IMR-90 (cell line): ENCODE results near the gene ALK. TPM values are rescaled to one million over a fixed set of nuclear protein-coding genes. Genes with fewer than 3 reads are reported as not detected.

Experiments
- ATAC-seq: fragments of 200-7000 bp; cut with Tn5 transposase; 2 replicates; pipeline ENCODE4 v1.9.1; 2020; ENCODE audit warnings: low read depth, mild to moderate bottlenecking, moderate library complexity
- BruUV-seq: library from RNA; stranded (reverse); fragments of 400-500 nt; replicated peaks from 2 replicates; lab custom pipeline; 2021; lab: Mats Ljungman, UMichigan
- CTCF ChIA-PET: fragments of 300-600 bp; formaldehyde crosslinking; extraction: SDS; loops from one replicate; lab custom pipeline; 2021; ENCODE audit warnings: antibody characterized with exemption; lab: Yijun Ruan, JAX
- POLR2A ChIA-PET: fragments of 300-600 bp; sonication (Branson Sonifier 250); formaldehyde crosslinking; loops from one replicate; lab custom pipeline; 2022; ENCODE audit warnings: antibody characterized with exemption; ENCODE audit not compliant: unreplicated experiment; lab: Charles Lee
- DNase-seq: peaks from one replicate; pipeline ENCODE4 v3.0.0; 2013
- H2AFZ ChIP-seq: replicated peaks from 2 replicates; pipeline ENCODE3; 2013; ENCODE audit warnings: low read length, mild to moderate bottlenecking; ENCODE audit not compliant: poor library complexity
- H2AK5ac ChIP-seq: 2 replicates; pipeline ENCODE4 v1.6.1; 2013; ENCODE audit warnings: low read depth, low read length, inconsistent platforms
- H2AK9ac ChIP-seq: replicated peaks from 2 replicates; pipeline ENCODE3; 2013; ENCODE audit warnings: mild to moderate bottlenecking, low read depth, low read length, moderate library complexity; ENCODE audit not compliant: poor library complexity
- H2BK120ac ChIP-seq: 2 replicates; pipeline ENCODE4 v1.6.1; 2013; ENCODE audit warnings: low read depth, low read length, inconsistent platforms
- H2BK15ac ChIP-seq: 3 replicates; pipeline ENCODE4 v1.6.1; 2013; ENCODE audit warnings: low read depth, low read length, inconsistent platforms
- H2BK20ac ChIP-seq: 2 replicates; pipeline ENCODE4 v1.6.1; 2013; ENCODE audit warnings: low read depth, mild to moderate bottlenecking, inconsistent platforms, low read length, moderate library complexity
- H2BK5ac ChIP-seq: 2 replicates; pipeline ENCODE4 v1.6.1; 2013; ENCODE audit warnings: mild to moderate bottlenecking, low read depth, low read length, inconsistent platforms; ENCODE audit not compliant: poor library complexity, severe bottlenecking
- H3K14ac ChIP-seq: replicated peaks from 2 replicates; pipeline ENCODE4 v1.6.1; 2013; ENCODE audit warnings: low read depth, low read length, inconsistent platforms
- H3K18ac ChIP-seq: 2 replicates; pipeline ENCODE4 v1.6.1; 2013; ENCODE audit warnings: low read depth, low read length, control low read depth
- H3K23ac ChIP-seq: 2 replicates; pipeline ENCODE4 v1.6.1; 2013; ENCODE audit warnings: low read depth, low read length, inconsistent platforms
- H3K27ac ChIP-seq: 2 replicates; pipeline ENCODE4 v1.5.1; 2013; ENCODE audit warnings: mild to moderate bottlenecking, control low read depth, low read length; ENCODE audit not compliant: insufficient read depth
- H3K27me3 ChIP-seq: 2 replicates; pipeline ENCODE4 v1.6.1; 2013; ENCODE audit warnings: low read length; ENCODE audit not compliant: control insufficient read depth, insufficient read depth
- H3K36me3 ChIP-seq: 2 replicates; pipeline ENCODE4 v1.6.1; 2013; ENCODE audit warnings: low read length, mixed read lengths; ENCODE audit not compliant: control insufficient read depth, insufficient read depth
- H3K4ac ChIP-seq: 2 replicates; pipeline ENCODE4 v1.6.1; 2013; ENCODE audit warnings: low read depth, low read length, inconsistent platforms
- H3K4me1 ChIP-seq: 2 replicates; pipeline ENCODE4 v1.6.1; 2013; ENCODE audit warnings: low read length, mixed read lengths; ENCODE audit not compliant: control insufficient read depth, insufficient read depth
- H3K4me2 ChIP-seq: 2 replicates; pipeline ENCODE4 v1.6.1; 2013; ENCODE audit warnings: low read depth, mild to moderate bottlenecking, control low read depth, low read length, moderate library complexity
- H3K4me3 ChIP-seq: 2 replicates; pipeline ENCODE4 v1.5.1; 2013; ENCODE audit warnings: low read depth, mild to moderate bottlenecking, control low read depth, low read length, moderate library complexity; ENCODE audit not compliant: insufficient read depth
- H3K56ac ChIP-seq: 2 replicates; pipeline ENCODE4 v1.6.1; 2013; ENCODE audit warnings: low read length, inconsistent platforms; ENCODE audit not compliant: insufficient read depth; ENCODE audit errors: extremely low read depth
- H3K79me1 ChIP-seq, 2 experiments: 2 replicates each; pipeline ENCODE4 v1.6.1; 2013; ENCODE audit warnings: low read length in 2 of 2, inconsistent platforms in 1 of 2, low read depth in 1 of 2
- H3K9ac ChIP-seq: 2 replicates; pipeline ENCODE4 v1.6.1; 2013; ENCODE audit warnings: low read depth, low read length, control low read depth
- H3K9me1 ChIP-seq: 2 replicates; pipeline ENCODE4 v1.6.1; 2013; ENCODE audit warnings: low read length, inconsistent platforms; ENCODE audit not compliant: insufficient read depth
- H3K9me3 ChIP-seq: 2 replicates; pipeline ENCODE4 v1.6.1; 2013; ENCODE audit warnings: low read length; ENCODE audit not compliant: control insufficient read depth, insufficient read depth
- H4K20me1 ChIP-seq: 2 replicates; pipeline ENCODE4 v1.6.1; 2013; ENCODE audit warnings: low read length, inconsistent platforms; ENCODE audit not compliant: insufficient read depth
- H4K5ac ChIP-seq: 2 replicates; pipeline ENCODE4 v1.6.1; 2013; ENCODE audit warnings: mild to moderate bottlenecking, low read depth, low read length, control low read depth
- H4K8ac ChIP-seq, 2 experiments: 2 replicates each; pipeline ENCODE4 v1.6.1; 2013; ENCODE audit warnings: low read depth in 2 of 2, low read length in 2 of 2, control low read depth in 1 of 2, inconsistent platforms in 1 of 2
- H4K91ac ChIP-seq: 2 replicates; pipeline ENCODE4 v1.6.1; 2013; ENCODE audit warnings: low read depth, low read length, inconsistent platforms; ENCODE audit not compliant: insufficient read depth
- BHLHE40 ChIP-seq: fragments of 150-350 bp; IDR thresholded peaks from 2 replicates; pipeline ENCODE4 v1.6.1; 2016; ENCODE audit warnings: mild to moderate bottlenecking, low read depth, low read length
- CEBPB ChIP-seq: IDR thresholded peaks from 2 replicates; pipeline ENCODE4 v1.6.1; 2012; ENCODE audit warnings: low read depth, low read length, improper control_type of control experiment
- MAFK ChIP-seq: IDR thresholded peaks from 2 replicates; pipeline ENCODE4 v1.6.1; 2012; ENCODE audit warnings: low read depth, low read length, improper control_type of control experiment
- RCOR1 ChIP-seq: IDR thresholded peaks from 2 replicates; pipeline ENCODE4 v1.6.1; 2012; ENCODE audit warnings: mild to moderate bottlenecking, low read length, improper control_type of control experiment; ENCODE audit not compliant: insufficient replicate concordance
- SMC3 ChIP-seq: fragments of 150-350 bp; IDR thresholded peaks from 2 replicates; pipeline ENCODE4 v1.6.1; 2016; ENCODE audit warnings: low read depth, mild to moderate bottlenecking, antibody characterized with exemption, low read length, moderate library complexity
- WGBS, 2 experiments: methylation state at CpG; one replicate each; pipeline versions ENCODE4 v1.1.5 to v1.1.7; 2013; ENCODE audit warnings: missing lambda C conversion rate in 2 of 2; ENCODE audit not compliant: insufficient read length in 1 of 2; ENCODE audit errors: extremely low coverage in 2 of 2; 5-methylcytosine and 5-hydroxymethylcytosine counted together
- dilution Hi-C: fragments of 300-500 bp; cut with HindIII; formaldehyde crosslinking; loops from one replicate; pipeline ENCODE4 v1.14.3; 2018; ENCODE audit warnings: low sequenced_read_pairs; ENCODE audit not compliant: unreplicated experiment
- in situ Hi-C: fragments of 300-500 bp; cut with MboI; formaldehyde crosslinking; loops from 3 replicates; pipeline ENCODE4 v1.14.3; 2019; ENCODE audit warnings: low sequenced_read_pairs, inconsistent platforms, mixed read lengths
- intact Hi-C: fragments of 100-400 bp; cut with micrococcal nuclease; formaldehyde crosslinking; loops from 2 replicates; pipeline ENCODE4 v1.10.0; 2022
- polyA plus RNA-seq, 3 experiments: library from polyadenylated mRNA; depleted of rRNA; stranded (reverse); fragments of >200 nt; gene quantifications; 2 replicates each; pipeline ENCODE4 v1.2.3, GENCODE V29; 2012; ENCODE audit warnings: low replicate concordance in 1 of 3
- total RNA-seq: library from RNA; depleted of rRNA; stranded (reverse); fragments of >200 nt; gene quantifications from 2 replicates; pipeline ENCODE4 v1.2.3, GENCODE V29; 2012

Gene ALK
- total and polyA plus RNA-seq, 2 of the 4 experiments (the other 2 are of a cell fraction) = not detected

GRCh38 chr2:29375843-29376242, 545.5 kb downstream of the ALK start:
- ChIA-PET CTCF (no interaction called here), POLR2A (no interaction called here)
- Histone ChIP-seq H4K5ac (no peak overlapping the region), H3K36me3 (no peaks in the 10 kb centered on the region), H2BK15ac (no peak overlapping the region), H3K9me3 (no peaks in the 10 kb centered on the region), H3K27ac (no peak overlapping the region), H3K4me1 (no peaks in the 10 kb centered on the region), H3K4me3 (no peak overlapping the region), H4K8ac (no peak overlapping the region), H3K4me2 (no peak overlapping the region), H2AFZ (no peak overlapping the region), H2BK120ac (no peak overlapping the region), H2BK20ac (no peak overlapping the region), H3K79me1 (no peaks in the 10 kb centered on the region), H3K4ac (no peak overlapping the region), H2AK5ac (no peak overlapping the region), H3K27me3 (peaks cover 1% of the 10 kb centered on the region; the same call in 1 of the 2 replicates), H4K91ac (no peak overlapping the region), H3K14ac (no peak overlapping the region), H2AK9ac (no peak overlapping the region), H3K9me1 (no peaks in the 10 kb centered on the region), H2BK5ac (no peak overlapping the region), H4K20me1 (no peaks in the 10 kb centered on the region), H3K56ac (no peak overlapping the region), H3K23ac (no peak overlapping the region), H3K9ac (no peak overlapping the region), H3K18ac (no peak overlapping the region)
- TF ChIP-seq MAFK = no peak
- no peak for TF ChIP-seq BHLHE40
- no peak for TF ChIP-seq CEBPB
- no peak for TF ChIP-seq RCOR1
- TF ChIP-seq SMC3 = no peak
- ATAC-seq (no peak), DNase-seq (no peak)
- no CpG with 5 or more reads among the region's 3 CpGs for WGBS, 2 experiments
- intact Hi-C loops (no loop called here), dilution Hi-C loops (no loop called here), in situ Hi-C loops (no loop called here)
- no TSS peak for BruUV-seq
